Measurements from ENCODE around the gene PDE7B. TPM values are rescaled to one million over a fixed set of nuclear protein-coding genes. Genes with fewer than 3 reads are reported as not detected.

The PDE7B gene
- total and polyA plus RNA-seq, 2 of the 8 experiments (the other 6 are each of a cell fraction or from before 2014, with no cell fraction given) = not detected

GRCh38 chr6:136146130-136146529 lies 294.6 kb downstream of the PDE7B start:
- Histone ChIP-seq H3K14ac (ENCODE audit: insufficient read length) (no peak overlapping the region), H4K91ac (replicated peaks; ENCODE audit: insufficient read length, low read length) (no peak overlapping the region), H2AFZ (ENCODE audit: low read length) (no peak overlapping the region), H3K9ac (replicated peaks in 1 of 4; ENCODE audit: extremely low read depth in 1 of 4, low read depth in 3 of 4, low read length in 3 of 4) (no peak overlapping the region), H3K23me2 (ENCODE audit: low read depth, low read length) (no peaks in the 10 kb centered on the region), H2BK120ac (replicated peaks; ENCODE audit: low read depth, low read length) (no peak overlapping the region), H3K79me2 (ENCODE audit: control insufficient read depth in 1 of 2, insufficient read depth in 2 of 2, low read length in 2 of 2) (no peaks in the 10 kb centered on the region), H2BK5ac (ENCODE audit: low read depth, low read length) (no peak overlapping the region), H2BK12ac (ENCODE audit: low read depth, low read length) (no peak overlapping the region), H3K4me1 (replicated peaks in 1 of 4; ENCODE audit: control insufficient read depth in 3 of 4, insufficient read depth in 4 of 4, low read length in 3 of 4) (no peaks in the 10 kb centered on the region), H3K4me2 (ENCODE audit: insufficient read depth in 1 of 2, low read depth in 2 of 2, low read length in 2 of 2) (no peak overlapping the region), H2BK20ac (ENCODE audit: low read length) (no peak overlapping the region), H2AK5ac (ENCODE audit: low read depth, low read length) (no peak overlapping the region), H3K4ac (replicated peaks; ENCODE audit: insufficient read length, low read depth, low read length) (no peak overlapping the region), H3K9me3 (ENCODE audit: insufficient read depth in 2 of 2, low read depth in 1 of 2, low read length in 1 of 2) (no peaks in the 10 kb centered on the region), H3K56ac (replicated peaks; ENCODE audit: insufficient read length, low read depth, low read length) (no peak overlapping the region), H4K5ac (ENCODE audit: insufficient read length, low read depth, low read length) (no peak overlapping the region), H3K27me3 (replicated peaks in 1 of 4; ENCODE audit: control insufficient read depth in 3 of 4, extremely low read depth in 1 of 4, insufficient read depth in 3 of 4, low read length in 3 of 4) (no peaks in the 10 kb centered on the region), H3K23ac (ENCODE audit: insufficient read length) (no peak overlapping the region), H2BK15ac (ENCODE audit: low read length) (no peak overlapping the region), H4K20me1 (replicated peaks in 1 of 2; ENCODE audit: control insufficient read depth in 1 of 2, insufficient read depth in 2 of 2, low read length in 2 of 2) (no peaks in the 10 kb centered on the region), H3K18ac (ENCODE audit: extremely low read depth, low read length) (no peak overlapping the region), H4K8ac (ENCODE audit: extremely low read depth, insufficient read depth, low read length) (no peak overlapping the region), H3K27ac (ENCODE audit: low read depth, low read length) (no peak overlapping the region), H3K79me1 (ENCODE audit: low read depth, low read length) (no peaks in the 10 kb centered on the region), H3K36me3 (ENCODE audit: control insufficient read depth in 2 of 4, insufficient read depth in 4 of 4, low read length in 3 of 4) (no peaks in the 10 kb centered on the region), H3K4me3 (ENCODE audit: extremely low read depth in 1 of 4, insufficient read depth in 2 of 4, low read depth in 3 of 4, low read length in 4 of 4) (no peak overlapping the region)
- TF ChIP-seq RBBP5 (IDR thresholded peaks at IDR 0.05; ENCODE audit: borderline replicate concordance, low read depth, low read length) (no peak), TAF7 (optimal IDR thresholded peaks at IDR 0.05; ENCODE audit: borderline replicate concordance, low read depth, low read length) (no peak), MAFK (IDR thresholded peaks at IDR 0.05; ENCODE audit: low read depth, low read length) (no peak), BCL11A (IDR thresholded peaks at IDR 0.05; ENCODE audit: low read depth in 2 of 2, low read length in 2 of 2) (no peak), KDM4A (IDR thresholded peaks at IDR 0.05; ENCODE audit: low read depth, low read length, severe bottlenecking) (no peak), SIX5 (IDR thresholded peaks at IDR 0.05; ENCODE audit: low read depth, low read length) (no peak), ASH2L (IDR thresholded peaks at IDR 0.05; ENCODE audit: low read length) (no peak)
- TF ChIP-seq, protein P1, sequence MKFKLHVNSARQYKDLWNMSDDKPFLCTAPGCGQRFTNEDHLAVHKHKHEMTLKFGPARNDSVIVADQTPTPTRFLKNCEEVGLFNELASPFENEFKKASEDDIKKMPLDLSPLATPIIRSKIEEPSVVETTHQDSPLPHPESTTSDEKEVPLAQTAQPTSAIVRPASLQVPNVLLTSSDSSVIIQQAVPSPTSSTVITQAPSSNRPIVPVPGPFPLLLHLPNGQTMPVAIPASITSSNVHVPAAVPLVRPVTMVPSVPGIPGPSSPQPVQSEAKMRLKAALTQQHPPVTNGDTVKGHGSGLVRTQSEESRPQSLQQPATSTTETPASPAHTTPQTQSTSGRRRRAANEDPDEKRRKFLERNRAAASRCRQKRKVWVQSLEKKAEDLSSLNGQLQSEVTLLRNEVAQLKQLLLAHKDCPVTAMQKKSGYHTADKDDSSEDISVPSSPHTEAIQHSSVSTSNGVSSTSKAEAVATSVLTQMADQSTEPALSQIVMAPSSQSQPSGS (IDR thresholded peaks at IDR 0.05; ENCODE audit: low read length) = no peak
- DNase-seq (ENCODE audit: low read depth in 1 of 2, low spot score in 2 of 2) (no peak), FAIRE-seq (no peak)
- POLR2A ChIA-PET (ENCODE audit: partially characterized antibody) = no interaction called here
- WGBS, 2 experiments (ENCODE audit: extremely low coverage in 1 of 2, insufficient coverage in 1 of 2, insufficient read length in 1 of 2, insufficient replicate concordance in 2 of 2, low coverage in 1 of 2, low lambda C conversion rate in 2 of 2, missing lambda C conversion rate in 1 of 2) = 84% methylated on average over 2 of the region's 2 CpGs; no CpG with 5 or more reads in 1 of the 2 experiments
- CTCF ChIA-PET (ENCODE audit: partially characterized antibody) = no interaction called here

All from H1 (cell line).